MM.1S (cell line): Measurements from ENCODE around the gene LURAP1L.

ENCODE experiments used
- DNase-seq: peaks from one replicate; pipeline ENCODE4 v3.0.0-alpha.2; 2015
- H2AFZ ChIP-seq: fragments of 300-600 bp; sonication (generic); 2 replicates; pipeline ENCODE4 v1.6.0; 2016; ENCODE audit warnings: antibody characterized with exemption, low read length
- H3F3A ChIP-seq: fragments of 300-600 bp; sonication (generic); 2 replicates; pipeline ENCODE4 v1.6.1; 2016; ENCODE audit warnings: mild to moderate bottlenecking, antibody characterized with exemption, low read length, moderate library complexity, mixed read lengths; ENCODE audit not compliant: insufficient read depth
- H3K27ac ChIP-seq: fragments of 300-600 bp; sonication (generic); 2 replicates; pipeline ENCODE4 v1.5.1; 2016; ENCODE audit warnings: mild to moderate bottlenecking, low read length
- H3K27me3 ChIP-seq: fragments of 300-600 bp; sonication (generic); replicated peaks from 2 replicates; pipeline ENCODE4 v1.6.0; 2016; ENCODE audit warnings: low read length; ENCODE audit not compliant: insufficient read depth
- H3K36me3 ChIP-seq: fragments of 300-600 bp; sonication (generic); replicated peaks from 2 replicates; pipeline ENCODE4 v1.6.1; 2016; ENCODE audit warnings: mild to moderate bottlenecking, low read length, mixed read lengths; ENCODE audit not compliant: insufficient read depth
- H3K4me1 ChIP-seq: fragments of 300-600 bp; sonication (generic); 2 replicates; pipeline ENCODE4 v1.6.1; 2016; ENCODE audit warnings: low read length, mixed read lengths
- H3K4me2 ChIP-seq: fragments of 300-600 bp; sonication (generic); 2 replicates; pipeline ENCODE4 v1.6.0; 2016; ENCODE audit warnings: low read depth, low read length
- H3K4me3 ChIP-seq: fragments of 300-600 bp; sonication (generic); 2 replicates; pipeline ENCODE4 v1.5.1; 2016; ENCODE audit warnings: low read length, mixed read lengths
- H3K79me2 ChIP-seq: fragments of 300-600 bp; sonication (generic); 2 replicates; pipeline ENCODE4 v1.6.1; 2016; ENCODE audit warnings: mixed run types, low read length, mixed read lengths
- H3K9ac ChIP-seq: fragments of 300-600 bp; sonication (generic); 2 replicates; pipeline ENCODE4 v1.6.1; 2016; ENCODE audit warnings: low read length, mixed read lengths
- H3K9me2 ChIP-seq: fragments of 300-600 bp; sonication (generic); replicated peaks from 2 replicates; pipeline ENCODE4 v1.6.1; 2016; ENCODE audit warnings: mild to moderate bottlenecking, low read length, mixed read lengths; ENCODE audit not compliant: insufficient read depth
- H3K9me3 ChIP-seq: fragments of 300-600 bp; sonication (generic); replicated peaks from 2 replicates; pipeline ENCODE4 v1.6.1; 2016; ENCODE audit warnings: mild to moderate bottlenecking, low read length, mixed read lengths; ENCODE audit not compliant: insufficient read depth
- H4K20me1 ChIP-seq: fragments of 300-600 bp; sonication (generic); 2 replicates; pipeline ENCODE4 v1.6.1; 2016; ENCODE audit warnings: mild to moderate bottlenecking, low read length, moderate library complexity, mixed read lengths; ENCODE audit not compliant: insufficient read depth
- CTCF ChIP-seq: fragments of 300-600 bp; sonication (generic); IDR thresholded peaks from 2 replicates; pipeline ENCODE4 v1.5.1; 2016; ENCODE audit warnings: antibody characterized with exemption, low read length, mixed read lengths
- EZH2 ChIP-seq: fragments of 300-600 bp; sonication (generic); optimal IDR thresholded peaks from 2 replicates; pipeline ENCODE3; 2017; ENCODE audit warnings: low read depth, mild to moderate bottlenecking, antibody characterized with exemption, low read length, mixed read lengths
- EZH2phosphoT487 ChIP-seq: fragments of 300-600 bp; sonication (generic); IDR thresholded peaks from 2 replicates; pipeline ENCODE4 v1.6.1; 2018; ENCODE audit warnings: antibody characterized with exemption, low read length

Gene LURAP1L

GRCh38 chr9:12817702-12818101, 42.9 kb downstream of the LURAP1L start:
- Histone ChIP-seq H3K4me3 (no peak overlapping the region), H3K79me2 (no peaks in the 10 kb centered on the region), H3F3A (peaks cover 6% of the 10 kb centered on the region; the same call in 1 of the 2 replicates), H3K27me3 (no peaks in the 10 kb centered on the region), H4K20me1 (no peaks in the 10 kb centered on the region), H3K4me1 (peaks cover 3% of the 10 kb centered on the region; the same call in 1 of the 2 replicates), H2AFZ (no peak overlapping the region), H3K27ac (no peak overlapping the region), H3K9ac (no peak overlapping the region), H3K9me2 (no peaks in the 10 kb centered on the region), H3K4me2 (no peak overlapping the region), H3K36me3 (no peaks in the 10 kb centered on the region), H3K9me3 (no peaks in the 10 kb centered on the region)
- no peak for DNase-seq
- no peak for TF ChIP-seq EZH2
- TF ChIP-seq EZH2phosphoT487 = no peak
- TF ChIP-seq CTCF = no peak

GRCh38 chr9:12818431-12819000, 43.7 kb downstream of the LURAP1L start:
- no peak overlapping the region for H3K4me2 ChIP-seq
- H3K27ac ChIP-seq = no peak overlapping the region
- DNase-seq = no peak
- H3K4me3 ChIP-seq = no peak overlapping the region
- no peaks in the 10 kb centered on the region for H3K9me3 ChIP-seq
- peaks cover 3% of the 10 kb centered on the region; the same call in 1 of the 2 replicates for H3K4me1 ChIP-seq
- H3K9ac ChIP-seq = no peak overlapping the region
- no peaks in the 10 kb centered on the region for H3K27me3 ChIP-seq
- TF ChIP-seq CTCF (no peak), EZH2phosphoT487 (no peak), EZH2 (no peak)
- H3F3A ChIP-seq = peaks cover 6% of the 10 kb centered on the region; the same call in 1 of the 2 replicates
- no peaks in the 10 kb centered on the region for H3K9me2 ChIP-seq
- no peak overlapping the region for H2AFZ ChIP-seq
- H3K36me3 ChIP-seq = no peaks in the 10 kb centered on the region
- no peaks in the 10 kb centered on the region for H3K79me2 ChIP-seq
- no peaks in the 10 kb centered on the region for H4K20me1 ChIP-seq

GRCh38 chr9:12819436-12820185, 44.8 kb downstream of the LURAP1L start:
- H3K79me2 ChIP-seq = no peaks in the 10 kb centered on the region
- no peak overlapping the region for H3K27ac ChIP-seq
- H3K36me3 ChIP-seq = no peaks in the 10 kb centered on the region
- peaks cover 3% of the 10 kb centered on the region; the same call in 1 of the 2 replicates for H3K4me1 ChIP-seq
- no peaks in the 10 kb centered on the region for H4K20me1 ChIP-seq
- peak; percentile 23 for DNase-seq
- H3K9me3 ChIP-seq = no peaks in the 10 kb centered on the region
- no peak overlapping the region for H3K9ac ChIP-seq
- H3K4me3 ChIP-seq = no peak overlapping the region
- no peak overlapping the region for H2AFZ ChIP-seq
- H3K9me2 ChIP-seq = no peaks in the 10 kb centered on the region
- TF ChIP-seq EZH2 = no peak
- no peak for TF ChIP-seq EZH2phosphoT487
- peak; percentile 47 for TF ChIP-seq CTCF
- peaks cover 4% of the 10 kb centered on the region; the same call in 1 of the 2 replicates for H3F3A ChIP-seq
- no peaks in the 10 kb centered on the region for H3K27me3 ChIP-seq
- no peak overlapping the region for H3K4me2 ChIP-seq
